Activated gamma-delta T cell (primary cell): ENCODE measurements around the gene OR2F1.

Source experiments
- DNase-seq: peaks from one replicate; lab custom pipeline; 2025; lab: John Stamatoyannopoulos, UW
- total RNA-seq, 2 donors: gene quantifications; one replicate each; lab custom pipeline; 2026; lab: John Stamatoyannopoulos, UW

Gene OR2F1, protein sequence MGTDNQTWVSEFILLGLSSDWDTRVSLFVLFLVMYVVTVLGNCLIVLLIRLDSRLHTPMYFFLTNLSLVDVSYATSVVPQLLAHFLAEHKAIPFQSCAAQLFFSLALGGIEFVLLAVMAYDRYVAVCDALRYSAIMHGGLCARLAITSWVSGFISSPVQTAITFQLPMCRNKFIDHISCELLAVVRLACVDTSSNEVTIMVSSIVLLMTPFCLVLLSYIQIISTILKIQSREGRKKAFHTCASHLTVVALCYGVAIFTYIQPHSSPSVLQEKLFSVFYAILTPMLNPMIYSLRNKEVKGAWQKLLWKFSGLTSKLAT
- total RNA-seq, result 0 reads per million in 2 donors

DNA sequence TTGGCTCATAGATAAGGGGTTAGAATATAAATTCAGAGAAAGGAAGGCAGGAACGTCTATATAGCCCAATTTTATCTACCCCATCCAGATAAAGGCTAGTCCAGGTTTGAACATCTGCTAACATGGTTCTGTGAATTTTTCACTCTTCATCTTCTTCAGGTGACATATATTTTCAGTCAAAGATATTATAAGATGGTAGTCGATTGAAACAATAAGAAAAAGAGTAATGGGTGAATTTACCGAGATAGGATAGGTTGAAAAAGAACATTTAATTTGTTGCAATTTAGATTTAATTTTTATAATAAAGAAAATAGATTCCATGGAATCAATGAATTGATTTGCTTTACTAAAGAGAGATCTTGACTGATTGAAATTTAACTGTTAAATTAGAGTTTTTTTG lies at the start of gene OR2F1:
Gene OR2F1 (plus strand): TSS at position 301 of the 400 bp plus-strand sequence. CDS start 5,127 bp downstream, outside the sequence.
- no peak for DNase-seq

DNA sequence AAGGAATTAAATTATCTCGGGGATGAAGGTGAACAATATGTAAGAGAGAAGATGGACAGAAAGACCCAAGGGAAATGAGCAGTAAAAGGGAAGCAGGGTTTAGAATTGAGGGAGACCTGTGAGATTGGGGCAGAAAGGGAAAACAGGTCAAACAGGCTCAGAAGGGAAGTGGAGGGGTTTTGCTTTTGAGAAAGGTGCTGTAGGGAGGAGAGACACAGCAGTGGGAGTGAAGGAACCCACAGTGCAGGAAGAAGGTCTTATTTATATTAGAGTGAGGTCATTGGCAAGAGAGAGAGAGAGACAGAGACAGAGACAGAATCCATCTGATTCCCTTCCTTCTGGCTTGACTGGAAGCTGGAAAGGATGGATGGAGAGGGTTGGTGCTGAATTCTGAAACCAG lies 49.1 kb upstream of the OR2F1 start:
- no peak for DNase-seq

DNA sequence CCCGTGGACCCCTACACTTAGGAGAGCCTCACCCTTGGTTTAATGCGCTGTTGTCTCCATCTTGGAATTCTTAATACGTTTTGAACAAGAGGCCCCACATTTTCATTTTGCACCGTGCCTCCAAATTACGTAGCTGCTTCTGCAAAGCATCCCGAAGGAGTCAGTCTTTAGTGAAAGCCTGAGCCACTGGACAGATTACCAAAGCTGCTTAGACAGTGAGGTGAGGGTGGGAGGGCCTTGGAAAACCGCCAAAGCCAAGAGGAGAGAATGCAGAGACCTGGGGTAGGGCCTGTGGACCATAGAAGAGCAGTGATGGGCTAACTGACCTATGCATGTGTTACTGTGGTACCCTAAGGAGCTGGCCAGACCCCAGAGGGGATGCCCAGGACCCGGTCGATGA lies 48.5 kb upstream of the OR2F1 start:
- DNase-seq, result no peak

DNA sequence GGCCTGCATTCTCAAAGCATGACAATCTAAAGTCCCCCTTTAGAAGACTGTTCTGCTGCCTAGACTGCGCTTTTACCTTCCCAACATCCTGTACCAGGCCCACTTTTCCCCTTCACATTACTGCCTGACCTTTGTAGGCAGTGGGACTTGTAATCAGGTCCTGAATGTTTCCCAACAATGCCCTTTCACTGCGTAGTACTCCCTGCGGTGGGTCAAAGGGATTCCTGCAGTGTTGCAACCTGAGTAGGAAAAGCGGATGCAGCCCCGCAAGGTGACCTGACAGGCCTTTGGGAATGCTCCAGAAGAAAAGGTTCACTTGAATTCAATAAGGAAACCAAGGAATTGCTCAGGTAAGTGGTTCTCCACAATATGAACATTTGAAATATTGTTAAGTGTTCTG lies 47.7 kb upstream of the OR2F1 start:
- DNase-seq, result no peak

DNA sequence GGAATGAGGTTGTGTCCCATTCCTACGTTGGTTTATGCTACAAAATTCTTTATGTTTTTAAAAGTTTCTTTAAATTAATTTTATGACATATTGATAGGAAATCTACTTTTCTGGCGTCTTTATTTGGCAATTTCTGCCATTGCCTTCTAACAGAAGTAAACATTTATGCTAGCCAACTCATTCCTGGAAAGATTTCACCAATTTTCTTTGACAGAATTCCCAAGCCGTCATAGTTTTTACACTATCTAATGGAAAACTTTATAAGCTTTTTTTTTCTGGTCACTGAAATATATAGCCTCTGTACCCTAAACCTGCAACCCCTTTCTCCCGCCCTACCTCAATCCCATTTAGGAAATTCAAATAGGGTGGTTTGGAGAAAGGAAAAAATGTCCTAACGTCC lies 46.5 kb upstream of the OR2F1 start:
- no peak for DNase-seq

DNA sequence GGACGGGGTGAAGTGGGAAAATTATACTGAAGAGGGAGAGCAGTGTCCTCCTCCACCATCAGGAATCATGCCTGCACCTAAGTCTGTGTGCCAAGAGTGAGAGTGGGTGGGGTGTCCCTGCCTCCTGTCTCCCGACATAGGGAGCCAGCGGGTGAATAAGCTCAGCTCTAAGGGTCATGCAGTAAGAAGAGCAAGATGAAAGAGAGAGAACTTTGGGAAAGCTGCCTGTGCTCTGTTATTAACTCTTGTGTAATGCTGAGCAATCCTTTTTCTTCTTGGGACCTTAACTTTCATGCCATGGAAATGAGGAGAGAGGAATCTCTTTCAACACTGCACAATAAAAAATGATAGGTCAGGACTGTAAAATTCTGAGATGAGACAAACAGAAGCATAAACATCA lies 44.8 kb upstream of the OR2F1 start:
- DNase-seq, result no peak

DNA sequence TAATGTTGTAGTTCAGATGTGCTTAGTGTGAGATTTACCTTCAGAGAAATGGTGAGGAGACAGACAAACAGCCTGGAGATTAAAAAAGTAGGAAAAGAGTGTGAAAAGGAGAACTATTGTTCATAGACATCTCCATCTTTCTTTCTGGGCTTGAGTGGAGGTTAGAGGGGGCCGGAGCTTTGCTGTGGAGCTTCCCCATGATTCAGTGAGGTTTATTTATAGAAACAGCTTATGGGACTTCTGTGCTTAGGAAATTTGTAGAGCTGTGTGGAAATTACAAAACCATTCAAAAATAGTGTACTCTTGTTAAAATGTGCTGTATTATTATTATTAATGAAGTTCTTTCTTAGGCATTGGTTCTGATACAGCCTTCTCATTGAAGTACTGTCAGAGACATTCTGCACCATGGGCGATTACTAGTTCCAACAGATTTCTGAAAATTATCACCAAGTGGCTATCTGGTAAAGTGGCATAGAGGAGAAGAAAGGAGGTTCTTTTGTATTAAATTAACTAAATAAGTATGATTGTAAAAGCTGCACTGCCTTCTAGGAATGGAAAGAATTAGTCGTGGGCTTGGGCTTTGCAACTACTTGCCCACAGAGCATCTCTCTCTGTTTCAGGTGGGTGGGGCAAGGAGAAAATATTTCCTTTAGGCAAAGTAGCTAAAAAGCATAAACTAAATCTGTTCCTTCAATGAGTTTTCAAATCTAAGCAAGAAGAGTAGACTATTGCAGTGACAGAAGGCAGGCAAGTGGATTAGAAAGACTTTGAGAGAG lies 44.0 kb upstream of the OR2F1 start:
- no peak for DNase-seq

DNA sequence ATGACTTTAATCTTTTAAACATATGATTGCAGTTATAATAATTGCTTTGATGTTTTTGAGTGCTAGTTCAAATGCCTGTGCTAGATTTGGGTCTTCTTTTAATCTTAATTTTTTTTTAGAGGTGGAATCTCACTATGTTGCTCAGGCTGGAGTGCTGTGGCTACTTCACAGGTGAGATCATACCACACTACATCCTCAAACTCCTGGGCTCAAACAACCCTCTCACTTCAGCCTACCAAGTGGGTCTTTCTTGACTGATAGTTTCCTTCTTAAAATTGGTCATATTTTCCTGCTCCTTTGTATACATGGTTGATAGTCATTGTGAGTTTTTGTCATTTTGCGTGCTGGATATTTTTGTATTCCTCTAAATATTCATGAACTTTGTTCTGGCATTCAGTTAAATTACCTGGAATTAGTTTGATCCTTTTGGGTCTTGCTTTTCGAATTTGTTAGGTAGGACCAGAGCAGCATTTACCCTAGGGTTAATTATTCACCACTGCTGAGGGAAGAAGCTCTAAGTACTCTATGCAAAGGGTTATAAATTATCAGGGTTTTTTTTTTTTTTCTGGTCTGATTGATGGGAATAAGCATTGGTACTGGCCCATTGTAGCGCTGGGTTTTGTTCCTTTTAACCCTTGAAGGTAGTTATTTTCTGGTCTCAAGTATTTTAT lies 40.6 kb upstream of the OR2F1 start:
- no peak for DNase-seq

DNA sequence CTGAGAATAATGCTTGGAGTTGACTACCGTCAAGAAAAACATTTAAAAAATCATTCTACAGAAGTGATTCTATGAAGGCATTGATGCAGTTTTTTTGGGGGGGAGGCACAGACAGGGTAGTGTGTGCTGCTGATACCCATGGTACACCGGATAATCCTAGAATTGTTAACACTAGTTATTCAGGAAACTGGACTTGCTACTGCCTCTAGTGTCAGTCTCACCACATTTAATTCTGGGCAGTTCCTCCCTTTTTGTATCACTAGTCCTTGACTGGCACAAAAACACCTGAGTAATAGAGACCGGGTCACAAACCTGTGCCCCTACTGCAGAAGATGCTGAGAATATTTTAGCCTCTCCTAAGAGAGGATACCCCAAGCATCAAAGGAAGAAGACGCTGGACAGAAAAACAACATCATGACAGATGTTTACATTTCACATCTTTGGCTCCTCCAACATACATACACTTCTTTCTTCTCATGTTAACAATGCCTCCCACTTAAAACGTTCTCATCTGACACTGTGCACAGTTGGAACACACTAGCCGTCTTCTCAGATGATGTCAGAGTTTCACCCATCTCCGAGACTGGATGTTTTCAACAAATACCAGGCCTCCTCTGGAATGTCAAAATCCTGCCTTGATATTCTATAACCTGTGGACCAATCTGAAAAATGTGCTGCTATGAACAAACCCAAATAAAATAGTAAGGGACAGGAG lies 39.5 kb upstream of the OR2F1 start:
- DNase-seq, result no peak

DNA sequence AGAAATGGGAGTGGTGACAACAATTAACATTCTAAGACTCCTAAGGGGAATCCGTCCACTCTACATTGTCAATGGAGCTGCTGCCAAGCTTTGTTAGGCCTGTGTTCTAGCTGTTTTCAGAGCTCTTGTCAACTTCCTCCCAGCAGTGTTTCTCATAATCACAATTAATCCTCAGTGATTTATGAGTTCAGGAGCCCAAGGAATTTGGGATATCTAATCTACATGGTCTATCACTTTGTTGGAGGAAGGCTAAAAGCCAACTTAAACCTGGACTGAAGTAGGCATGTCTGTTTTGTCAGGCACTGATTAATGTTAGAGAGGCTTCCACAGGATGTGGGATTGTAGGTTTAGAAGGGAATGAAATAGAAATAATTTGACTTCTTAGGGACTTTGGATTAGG lies 29.8 kb upstream of the OR2F1 start:
- DNase-seq, result no peak

DNA sequence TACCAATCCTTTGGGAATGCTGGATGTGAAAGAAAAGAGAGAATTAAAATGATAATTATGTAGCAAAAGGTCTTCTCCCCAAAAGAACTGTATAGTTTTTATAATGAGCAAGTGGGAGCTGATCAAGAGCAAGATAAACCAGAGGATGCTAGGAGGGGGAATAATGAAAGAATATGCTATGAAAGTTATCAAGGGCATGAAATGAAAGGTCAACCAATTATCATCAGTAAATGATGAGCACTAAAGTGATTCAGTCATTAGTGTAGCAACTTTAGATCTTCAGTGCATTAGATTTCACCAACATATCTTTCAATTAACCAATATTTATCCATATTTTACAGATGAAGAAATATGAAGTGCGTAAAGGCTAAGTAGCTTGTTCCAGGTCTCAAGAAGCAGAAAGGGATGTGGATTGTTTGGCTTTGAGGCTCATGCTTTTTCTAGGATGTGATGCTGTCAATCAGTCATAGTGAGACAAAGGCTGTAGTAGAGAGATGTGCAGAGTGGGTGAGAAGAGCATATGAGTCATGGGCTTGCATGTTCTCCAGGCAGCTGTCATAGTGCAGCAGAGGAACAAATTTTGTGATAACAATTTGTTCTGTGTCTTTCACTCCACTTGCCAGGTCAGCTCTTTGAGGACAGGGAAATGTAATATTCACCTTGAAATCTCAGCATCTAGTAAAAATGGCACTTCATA lies 25.3 kb upstream of the OR2F1 start:
- no peak for DNase-seq

DNA sequence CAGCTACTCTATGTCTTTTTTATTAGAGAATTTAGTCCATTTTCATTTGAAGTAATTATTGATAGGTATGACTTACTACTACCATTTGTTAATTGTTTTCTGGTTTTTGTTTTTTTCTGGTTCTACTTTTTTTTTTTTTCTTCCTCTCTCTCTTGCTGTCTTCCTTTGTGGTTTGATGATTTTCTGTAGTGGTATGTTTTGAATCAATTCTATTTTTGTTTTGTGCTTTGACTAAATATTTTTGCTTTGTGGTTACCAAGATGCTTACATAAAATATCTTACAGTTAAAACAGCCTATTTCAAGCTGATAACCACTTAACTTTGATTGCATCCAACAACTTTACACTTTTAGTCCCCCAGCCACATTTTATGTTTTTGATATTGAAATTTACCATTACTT lies 22.9 kb upstream of the OR2F1 start:
- DNase-seq, result no peak

DNA sequence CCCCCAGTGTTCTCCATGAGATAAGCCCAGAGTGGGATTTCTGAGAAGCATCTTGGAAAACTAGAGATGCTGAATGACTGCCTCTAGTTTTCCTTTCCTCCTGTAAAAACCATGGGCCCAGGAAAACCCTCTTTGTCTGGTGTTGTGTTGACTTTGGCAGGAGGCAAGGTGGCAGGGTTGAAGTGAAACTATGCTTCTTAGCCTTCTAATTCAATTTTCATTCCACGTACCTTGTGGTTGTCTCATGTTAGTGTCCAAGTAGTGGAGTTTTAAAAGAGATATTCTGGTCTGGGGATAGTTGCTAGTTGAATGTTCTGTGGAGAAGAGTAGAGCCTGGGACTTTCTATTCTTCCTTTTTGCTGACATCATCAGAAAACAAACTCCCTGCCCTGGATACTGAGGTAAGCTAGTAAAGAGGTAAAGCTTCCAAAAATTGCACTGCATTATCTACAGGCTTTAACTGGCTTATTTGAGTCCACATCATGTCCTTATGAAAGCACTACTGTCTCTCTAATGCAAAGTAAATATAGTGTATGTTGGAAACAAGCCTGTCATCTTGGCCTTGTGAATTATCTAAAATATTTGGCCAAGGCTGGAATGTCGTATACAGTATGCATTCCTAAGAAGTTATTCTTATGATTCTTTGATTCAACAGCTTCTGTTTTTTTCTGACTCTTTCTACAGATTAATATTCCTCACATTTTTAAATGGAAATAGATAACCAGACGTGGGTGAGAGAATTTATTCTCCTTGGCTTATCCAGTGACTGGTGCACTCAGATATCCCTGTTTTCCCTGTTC lies 19.9 kb upstream of the OR2F1 start, which contains the start of gene OR2F2:
Gene OR2F2 (plus strand): TSS at position 708 of the 800 bp plus-strand sequence. CDS start 0 bp downstream, at position 708.
- DNase-seq, result no peak

DNA sequence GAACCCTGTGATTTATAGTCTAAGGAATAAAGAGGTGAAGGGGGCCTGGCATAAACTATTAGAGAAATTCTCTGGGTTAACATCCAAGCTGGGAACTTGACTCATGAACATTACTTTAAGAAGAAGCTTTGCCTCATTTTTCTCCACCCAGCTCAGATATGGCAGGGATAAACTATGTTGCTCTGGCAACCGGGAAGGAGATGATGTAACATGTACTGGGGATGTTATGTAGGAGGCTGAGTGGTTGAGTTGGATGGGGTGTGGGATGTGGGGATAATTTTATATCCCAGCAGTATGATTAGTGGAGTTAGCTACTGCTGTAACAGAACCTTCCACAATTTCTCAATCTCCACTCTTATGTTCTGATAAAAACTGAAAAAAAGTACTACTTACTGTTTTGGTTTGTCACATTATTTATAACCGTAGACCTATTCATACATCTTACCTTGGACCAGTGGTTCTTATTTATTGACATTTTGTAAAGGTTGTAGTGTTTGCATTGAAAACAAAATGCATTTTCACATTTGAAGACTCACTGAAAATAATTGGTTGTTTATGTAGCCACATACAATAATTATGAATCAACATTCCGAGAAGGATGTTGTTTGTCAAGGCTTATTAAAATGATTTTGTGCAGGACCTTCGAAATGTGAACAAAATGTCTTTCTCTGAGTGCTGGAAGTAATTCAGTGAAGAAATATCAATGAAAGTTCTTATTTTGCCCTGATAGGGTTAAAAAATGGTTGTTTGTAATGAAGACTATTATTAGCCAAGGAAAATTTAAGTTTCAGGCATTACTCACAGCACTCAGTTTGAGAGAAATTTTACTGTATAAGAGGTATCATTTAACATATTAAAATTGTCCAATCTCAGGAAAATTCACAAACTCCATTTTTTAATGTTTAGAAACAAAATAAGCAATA lies 18.3 kb upstream of the OR2F1 start:
- DNase-seq, result no peak

DNA sequence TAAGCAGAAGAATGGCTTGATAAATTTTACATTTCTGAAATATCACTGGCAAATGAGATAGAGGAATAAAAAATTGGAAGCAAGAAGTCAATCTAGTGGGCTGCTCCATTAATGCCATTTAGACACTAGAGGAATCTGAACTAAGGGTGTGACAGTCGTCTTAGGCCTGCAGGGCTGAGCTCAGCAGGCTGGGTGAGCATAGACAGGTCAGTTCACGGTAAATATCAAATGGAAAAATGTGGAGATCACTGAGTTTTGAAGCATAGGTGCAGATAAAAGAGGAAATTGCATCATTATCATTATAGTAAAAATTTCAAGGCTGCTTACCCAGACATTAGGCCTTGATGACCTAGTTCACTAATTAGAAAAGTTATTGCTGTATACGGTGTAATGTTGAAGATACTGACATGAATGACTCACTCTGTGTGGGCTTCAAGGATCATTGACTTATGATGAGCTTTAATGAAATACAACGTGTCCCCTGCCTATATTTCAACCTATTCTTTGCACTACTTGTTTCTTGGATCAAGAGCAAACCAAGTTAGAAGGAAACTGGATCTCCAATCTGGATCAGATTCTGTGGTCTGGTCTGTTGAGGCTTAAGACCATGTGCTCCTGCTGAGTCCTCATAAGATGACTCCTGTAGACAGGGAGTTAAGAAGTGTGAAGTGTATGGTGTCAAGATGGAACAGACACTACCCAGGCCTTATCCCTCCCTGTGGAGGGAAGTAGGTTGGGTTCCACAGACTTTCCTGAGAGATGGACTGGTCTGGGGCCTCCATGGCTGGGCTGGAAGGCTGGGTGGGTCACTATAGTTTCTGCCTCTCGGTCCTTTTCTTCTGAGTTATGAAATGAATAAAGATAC lies 16.0 kb upstream of the OR2F1 start:
- DNase-seq, result no peak

DNA sequence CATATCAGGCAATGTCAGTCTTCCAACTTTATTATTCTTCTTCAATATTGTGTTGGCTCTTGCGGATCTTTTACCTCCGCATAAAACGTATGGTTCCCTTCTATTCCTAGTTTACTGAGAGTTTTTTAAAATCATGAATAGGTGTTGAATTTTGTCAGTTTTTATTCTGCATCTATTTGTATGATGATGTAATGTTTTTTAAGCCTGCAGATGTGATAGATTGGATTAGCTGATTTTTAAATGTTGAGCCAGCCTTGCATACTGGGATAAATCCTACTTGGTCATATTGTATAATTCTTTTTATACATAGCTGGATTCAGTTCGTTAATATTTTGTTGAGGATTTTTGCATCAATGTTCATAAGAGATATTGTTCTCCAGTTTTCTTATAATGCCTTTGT lies 9.2 kb upstream of the OR2F1 start:
- no peak for DNase-seq

DNA sequence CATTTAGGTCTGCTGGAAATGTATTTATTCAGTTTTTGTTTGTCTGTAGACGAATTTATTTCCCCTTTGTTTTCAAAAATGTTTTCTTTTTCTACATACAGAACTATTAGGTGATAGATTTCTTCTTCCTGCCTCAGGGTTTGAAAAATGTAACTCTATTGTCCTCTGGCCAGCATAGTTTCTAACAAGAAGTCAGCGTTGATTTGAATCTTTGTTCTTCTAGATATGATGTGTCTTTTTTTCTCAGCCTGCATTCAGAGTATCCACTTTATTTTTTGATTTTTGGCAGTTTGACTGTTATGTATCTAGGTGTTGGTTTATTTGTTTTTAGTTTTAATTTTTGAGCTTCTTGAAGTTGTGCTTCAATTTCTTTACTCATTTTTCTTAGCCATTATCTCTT lies 7.5 kb upstream of the OR2F1 start:
- no peak for DNase-seq

DNA sequence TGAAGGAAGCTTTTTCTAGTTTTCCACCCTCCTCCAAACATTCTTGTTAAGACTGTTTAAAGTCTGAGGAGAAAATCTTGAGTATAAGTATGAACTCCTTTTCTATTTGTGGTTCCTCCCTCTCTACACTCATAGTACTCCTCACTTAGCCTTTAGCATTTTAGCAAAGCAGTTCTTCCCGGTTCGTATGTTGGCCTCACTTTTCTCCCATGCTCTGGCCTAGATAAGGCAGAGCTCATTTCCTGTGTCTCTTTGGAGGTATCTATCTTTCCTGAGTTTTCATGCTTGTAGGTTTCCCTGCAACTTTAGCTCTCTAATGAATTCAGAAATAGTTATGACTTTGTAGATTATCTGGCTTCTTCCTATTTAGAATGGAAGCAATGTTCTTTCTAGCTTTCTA lies 5.9 kb upstream of the OR2F1 start:
- DNase-seq, result no peak

DNA sequence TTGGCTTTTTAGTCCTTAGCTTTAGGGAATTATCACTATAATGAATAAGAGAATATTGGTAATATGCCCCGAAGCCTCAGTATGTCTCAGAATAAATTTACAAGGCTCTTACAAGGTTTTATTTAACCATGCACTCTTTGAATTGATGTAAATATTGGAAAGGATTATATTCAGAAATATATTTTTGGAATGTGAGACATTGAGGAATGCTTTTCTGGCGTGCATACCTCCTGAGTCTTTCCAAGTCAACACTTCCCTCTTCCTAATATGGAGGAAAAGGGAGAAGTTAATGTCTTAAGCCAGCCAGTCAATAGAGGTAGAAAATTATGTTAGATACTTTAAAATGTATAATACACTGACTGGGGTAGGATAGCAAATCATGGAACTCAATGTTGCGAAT lies 1.2 kb upstream of the OR2F1 start:
- DNase-seq, result no peak
